ENCODE measurements around the gene LOC101059915.
"Not testable (repeated sequence)": the region's sequence is repeated elsewhere in the genome, so short reads cannot be mapped to it uniquely, and the experiment has no call there.

The LOC101059915 gene

DNA sequence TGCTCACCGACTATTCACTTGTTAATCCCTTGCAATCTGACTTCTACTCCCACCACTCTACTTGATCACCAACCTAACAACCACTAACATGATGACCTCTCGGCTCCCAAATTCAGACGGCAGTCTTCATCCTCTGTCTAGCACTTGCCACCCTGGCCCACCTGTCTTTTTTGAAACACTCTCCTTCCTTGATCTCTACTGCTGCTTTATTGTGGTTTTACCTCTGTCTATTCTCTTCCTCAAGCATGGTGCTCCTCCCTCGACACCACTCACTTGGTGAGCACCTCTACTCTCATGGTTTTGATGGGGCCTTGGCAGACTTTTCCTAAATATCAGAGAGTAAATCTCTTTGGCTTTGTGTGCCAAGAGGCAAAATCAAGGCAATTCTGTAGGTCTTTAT, 27.3 kb upstream of the LOC101059915 start:
- no peak for DNase-seq (ENCODE audit: low read depth, low spot score)

GRCh38 chrX:71644406-71644805, 22.9 kb upstream of the LOC101059915 start:
- not testable (repeated sequence) for DNase-seq (ENCODE audit: low read depth, low spot score)

DNA sequence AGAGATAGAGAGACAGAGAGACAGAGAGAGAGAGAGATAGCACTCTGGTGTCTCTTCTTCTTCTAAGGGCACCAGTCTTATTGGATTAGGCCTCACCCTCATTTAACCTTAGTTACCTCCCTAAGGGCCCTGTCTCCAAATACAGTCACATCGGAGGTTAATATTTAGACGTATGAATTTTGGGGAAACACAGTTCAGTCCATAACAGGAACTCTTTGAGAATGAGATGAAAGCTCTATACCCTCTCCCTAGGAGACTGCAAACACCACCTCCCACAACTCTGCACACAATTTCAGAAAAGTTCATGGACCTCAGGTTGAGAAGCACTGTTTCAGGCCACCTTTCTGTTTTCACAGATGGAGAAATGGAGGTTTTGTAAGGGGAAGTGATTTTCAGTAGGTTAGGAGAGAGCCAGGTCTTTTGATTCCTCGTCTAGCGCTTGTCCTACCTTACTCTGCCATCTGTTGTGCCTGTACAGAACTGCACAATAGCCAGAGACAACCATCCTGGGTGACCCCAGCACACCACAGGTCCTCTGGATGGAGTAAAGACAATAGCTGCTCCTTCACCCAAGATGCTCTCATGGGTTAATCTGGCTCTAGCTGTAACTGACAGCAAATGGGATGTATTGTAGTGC, 16.9 kb upstream of the LOC101059915 start:
- DNase-seq (ENCODE audit: low read depth, low spot score), result no peak

- peak; percentile 15 for DNase-seq (ENCODE audit: low read depth, low spot score)
These were observed 14.9 kb upstream of the LOC101059915 start for GRCh38 chrX:71652405-71652804.

GRCh38 chrX:71653344-71653743, 14.0 kb upstream of the LOC101059915 start:
- no peak for DNase-seq (ENCODE audit: low read depth, low spot score)

DNA sequence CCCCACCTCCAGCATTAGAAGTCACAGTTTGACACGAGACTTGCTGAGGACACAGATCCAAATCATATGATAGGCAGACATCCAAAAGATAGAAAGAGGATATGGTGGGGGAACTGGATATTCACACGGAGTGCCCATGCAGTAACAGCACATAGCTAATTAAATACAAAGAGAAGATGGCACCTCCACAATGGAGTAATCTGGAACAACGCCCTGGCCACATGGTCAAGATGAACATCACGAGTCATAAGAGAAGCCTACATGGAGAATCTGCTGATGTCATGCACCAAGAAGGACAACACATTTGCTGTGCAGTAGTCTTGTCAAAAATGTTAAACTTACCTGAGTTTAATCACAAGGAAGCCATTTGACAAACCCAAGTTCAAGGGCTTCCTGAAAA, 10.1 kb upstream of the LOC101059915 start:
- no peak for DNase-seq (ENCODE audit: low read depth, low spot score)

GRCh38 chrX:71659342-71659741, 8.0 kb upstream of the LOC101059915 start:
- DNase-seq (ENCODE audit: low read depth, low spot score), result no peak

GRCh38 chrX:71659959-71660358, 7.4 kb upstream of the LOC101059915 start:
- no peak for DNase-seq (ENCODE audit: low read depth, low spot score)

- no peak for DNase-seq (ENCODE audit: low read depth, low spot score)
These were observed 6.6 kb upstream of the LOC101059915 start for GRCh38 chrX:71660562-71661416.

DNA sequence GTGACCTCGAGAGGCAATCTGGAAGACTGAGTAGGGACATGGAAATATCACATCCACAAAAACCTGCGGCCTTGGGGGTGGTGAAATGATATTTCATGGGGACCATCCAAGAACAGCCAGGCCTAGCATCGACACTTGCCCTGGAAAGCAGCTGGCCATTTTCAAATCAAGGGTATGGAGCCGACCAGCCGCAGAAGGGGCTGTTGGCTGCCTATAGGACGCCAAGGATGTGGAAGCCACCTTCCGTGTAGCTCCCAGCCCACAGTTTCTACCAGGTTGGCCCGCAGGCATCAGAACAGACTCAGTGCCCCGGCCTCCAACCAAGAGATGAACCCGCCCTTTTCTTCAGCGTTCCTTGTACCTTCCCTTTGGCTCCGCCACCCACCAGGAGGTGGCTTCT, 5.4 kb upstream of the LOC101059915 start:
- DNase-seq (ENCODE audit: low read depth, low spot score), result no peak

DNA sequence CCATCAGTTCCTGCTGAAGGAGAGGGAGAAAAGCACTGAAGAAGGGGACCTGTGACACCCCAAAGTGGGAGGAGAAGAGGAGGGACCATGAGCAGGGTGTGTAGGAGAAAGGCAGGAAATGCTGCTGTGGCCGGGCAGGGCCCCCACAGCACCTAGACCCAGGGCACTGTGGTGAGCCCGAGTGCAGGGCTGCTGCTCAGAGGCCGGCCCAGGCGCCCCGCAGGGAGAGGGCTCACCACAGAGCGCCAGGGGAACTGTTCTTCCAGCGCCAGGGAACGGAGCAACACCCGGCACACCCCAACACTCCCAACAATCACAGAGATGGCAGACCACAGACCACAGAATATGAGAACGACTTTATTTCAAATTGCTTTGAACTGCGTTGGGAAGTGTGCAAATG, 4.7 kb upstream of the LOC101059915 start:
- DNase-seq (ENCODE audit: low read depth, low spot score), result not testable (repeated sequence)

DNA sequence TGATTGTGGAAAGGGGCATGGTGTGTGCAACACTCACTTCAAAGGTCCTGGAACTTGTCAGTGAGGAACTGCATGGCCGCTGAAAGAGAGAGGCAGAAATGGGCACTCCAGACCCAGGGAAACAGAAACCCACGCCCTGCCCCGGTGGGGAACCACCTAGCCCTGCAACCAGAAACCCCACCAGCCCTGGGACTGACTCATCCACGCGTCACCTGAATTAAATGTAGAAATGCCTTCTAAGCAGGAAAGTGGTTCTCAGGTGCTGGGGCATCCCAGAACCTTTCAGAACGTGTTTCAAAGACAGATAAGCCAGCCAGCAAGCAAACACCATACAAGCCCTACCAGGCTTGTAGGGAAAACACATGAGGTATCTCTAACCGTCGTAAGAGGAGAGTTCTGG, 4.1 kb upstream of the LOC101059915 start:
- DNase-seq (ENCODE audit: low read depth, low spot score), result not testable (repeated sequence)

DNA sequence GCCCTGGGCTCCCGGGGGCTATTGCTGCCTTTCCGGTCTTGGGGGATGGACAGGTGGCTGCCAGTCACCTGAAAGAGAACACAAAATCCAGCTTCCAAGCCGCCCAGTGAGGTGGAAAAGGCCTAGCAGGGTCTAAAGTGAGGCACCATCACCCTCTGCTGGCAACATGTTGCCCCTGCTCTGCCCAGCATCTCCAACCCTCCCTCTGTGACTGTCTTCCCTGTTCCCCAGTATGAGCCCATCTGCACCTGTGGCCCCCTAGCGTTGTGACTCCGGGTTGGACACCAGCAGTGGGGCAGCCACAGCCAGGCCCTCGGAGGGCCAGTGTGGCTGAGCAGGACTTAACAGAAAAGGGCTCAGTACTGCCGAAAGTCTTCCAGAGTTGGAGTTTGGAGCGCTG, 3.1 kb upstream of the LOC101059915 start:
- DNase-seq (ENCODE audit: low read depth, low spot score), result not testable (repeated sequence)

DNA sequence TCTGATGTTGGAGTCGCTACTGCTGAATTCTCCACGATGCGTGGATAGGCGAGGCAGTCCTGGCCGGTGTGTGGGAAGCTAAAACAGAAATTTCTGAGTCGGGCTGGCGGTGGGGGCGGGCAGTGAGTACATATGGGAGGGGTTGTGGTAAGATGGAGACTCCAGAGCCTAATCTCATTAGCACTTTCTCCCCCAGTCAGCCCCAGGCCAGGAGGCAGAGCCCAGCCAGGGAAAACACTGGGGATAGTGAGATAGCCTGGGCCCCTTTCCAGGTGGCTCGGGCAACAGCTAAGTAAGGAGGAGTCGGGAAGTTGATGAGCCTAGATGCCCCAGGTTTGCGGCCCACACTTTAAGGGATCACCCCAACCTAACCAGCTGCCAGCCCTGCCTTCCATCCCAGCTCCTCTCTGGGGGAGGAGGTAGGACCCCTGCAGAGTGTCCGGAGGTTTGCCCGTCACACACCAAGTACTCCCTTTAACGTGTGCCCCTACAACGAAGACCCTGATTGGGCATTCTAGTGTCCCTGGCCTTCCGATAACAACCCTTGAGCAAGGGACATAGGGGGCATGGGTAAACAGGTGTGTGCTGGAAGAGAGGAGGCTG, 2.4 kb upstream of the LOC101059915 start:
- no peak for DNase-seq (ENCODE audit: low read depth, low spot score)

GRCh38 chrX:71665747-71666146, 1.6 kb upstream of the LOC101059915 start:
- no peak for DNase-seq (ENCODE audit: low read depth, low spot score)

- DNase-seq (ENCODE audit: low read depth, low spot score), result no peak
These were observed 814 bp upstream of the LOC101059915 start for GRCh38 chrX:71666240-71667223.

DNA sequence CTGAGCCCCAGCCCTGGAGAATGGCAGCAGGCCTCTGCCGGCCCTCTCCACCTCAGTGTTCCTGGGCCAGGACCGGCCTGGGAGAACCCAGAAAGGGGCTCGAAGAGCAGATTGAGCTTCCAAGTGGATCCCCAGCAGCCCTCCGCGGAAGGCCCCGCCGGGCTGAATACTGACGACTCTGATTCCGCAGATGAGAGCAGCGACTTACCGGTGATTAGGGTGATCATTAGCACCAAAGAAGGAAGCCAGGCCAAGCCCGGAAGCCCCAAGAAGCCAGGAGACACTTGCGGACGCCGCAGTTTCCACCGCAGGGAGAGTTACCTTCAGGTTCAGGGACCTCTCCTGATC, 876 bp downstream of the LOC101059915 start:
- no peak for DNase-seq (ENCODE audit: low read depth, low spot score)

- no peak for DNase-seq (ENCODE audit: low read depth, low spot score)
These were observed 2.1 kb downstream of the LOC101059915 start for GRCh38 chrX:71669492-71669891.

GRCh38 chrX:71669947-71670346, 2.6 kb downstream of the LOC101059915 start:
- DNase-seq (ENCODE audit: low read depth, low spot score), result not testable (repeated sequence)

GRCh38 chrX:71671043-71671780, 3.9 kb downstream of the LOC101059915 start:
- DNase-seq (ENCODE audit: low read depth, low spot score), result no peak

DNA sequence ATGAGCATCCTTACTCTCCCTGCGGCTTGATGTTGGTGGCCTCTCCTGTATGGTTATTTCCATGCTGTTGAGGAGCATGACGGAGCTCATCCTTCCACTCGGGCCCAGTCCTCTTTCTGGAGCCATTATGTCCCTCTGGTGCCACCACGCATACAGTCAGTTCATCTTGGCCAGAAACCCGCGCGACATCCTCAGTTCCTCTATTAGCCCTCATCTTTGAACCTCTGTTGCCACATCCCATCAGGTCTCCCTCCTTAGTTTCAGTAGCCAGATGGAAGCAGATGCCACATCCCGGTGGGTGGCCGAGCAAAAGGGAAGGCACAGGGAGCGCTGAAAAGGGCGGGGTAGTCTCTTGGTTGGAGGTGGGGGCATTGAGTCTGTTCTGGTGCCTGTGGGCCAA, 4.6 kb downstream of the LOC101059915 start:
- DNase-seq (ENCODE audit: low read depth, low spot score), result no peak

Data from smooth muscle cell of the brain vasculature (primary cell).